Neutrophil (primary cell): Measurements from ENCODE around the gene PLXNB3.
A peak's percentile ranks its signal among the peaks of the same experiment; 100 is the strongest.
"Not testable (repeated sequence)": the region's sequence is repeated elsewhere in the genome, so short reads cannot be mapped to it uniquely, and the experiment has no call there.

ENCODE experiments used
- H3K27ac ChIP-seq: fragments of 200-600 bp; sonication (generic); 2 replicates; pipeline ENCODE4 v1.5.1; 2016; ENCODE audit warnings: mild to moderate bottlenecking, moderate library complexity
- H3K27me3 ChIP-seq: fragments of 200-600 bp; sonication (generic); 2 replicates; pipeline ENCODE4 v1.6.0; 2016; ENCODE audit warnings: mild to moderate bottlenecking
- H3K36me3 ChIP-seq: fragments of 200-600 bp; sonication (generic); 2 replicates; pipeline ENCODE4 v1.5.1; 2017
- H3K4me1 ChIP-seq, 2 experiments: fragments of 200-600 bp in 1 of 2; sonication (generic) in 1 of 2; 1 replicate in 1 of 2; 2 replicates in 1 of 2; pipeline versions ENCODE4 v1.5.1 to v1.6.1; 2013 to 2016; ENCODE audit warnings: low read depth in 1 of 2, low read length in 1 of 2, mild to moderate bottlenecking in 1 of 2, moderate library complexity in 1 of 2; ENCODE audit not compliant: control insufficient read depth in 1 of 2, insufficient read depth in 1 of 2
- H3K4me3 ChIP-seq, 2 experiments: fragments of 200-600 bp in 1 of 2; sonication (generic) in 1 of 2; 1 replicate in 1 of 2; 2 replicates in 1 of 2; pipeline ENCODE4 v1.5.1; 2013 to 2016; ENCODE audit warnings: low read depth in 1 of 2, low read length in 1 of 2, mild to moderate bottlenecking in 1 of 2, moderate library complexity in 1 of 2
- H3K9me3 ChIP-seq: fragments of 200-600 bp; sonication (generic); 2 replicates; pipeline ENCODE4 v1.5.1; 2016
- TF ChIP-seq, protein P1 (sequence below): fragments of 200-600 bp; sonication (generic); IDR thresholded peaks from 2 replicates; pipeline ENCODE4 v1.5.1; 2016; ENCODE audit warnings: antibody characterized with exemption

PLXNB3 gene

DNA sequence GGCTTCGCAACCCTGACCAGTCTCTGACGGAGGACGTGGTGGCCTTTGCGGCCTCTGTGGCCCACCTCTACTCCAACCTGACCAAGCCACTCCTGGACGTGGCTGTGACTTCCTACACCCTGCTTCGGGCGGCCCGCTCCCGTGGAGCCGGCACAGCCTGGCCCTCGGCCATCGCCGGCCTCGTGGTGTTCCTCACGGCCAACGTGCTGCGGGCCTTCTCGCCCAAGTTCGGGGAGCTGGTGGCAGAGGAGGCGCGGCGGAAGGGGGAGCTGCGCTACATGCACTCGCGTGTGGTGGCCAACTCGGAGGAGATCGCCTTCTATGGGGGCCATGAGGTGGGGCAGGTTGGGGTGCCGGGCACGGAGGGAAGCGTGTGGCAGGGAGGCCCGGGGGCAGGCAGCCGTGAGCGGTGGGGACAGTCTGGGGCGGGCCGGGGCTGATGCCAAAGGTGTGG is 38.2 kb upstream of the PLXNB3 start:
- TF ChIP-seq, protein P1, sequence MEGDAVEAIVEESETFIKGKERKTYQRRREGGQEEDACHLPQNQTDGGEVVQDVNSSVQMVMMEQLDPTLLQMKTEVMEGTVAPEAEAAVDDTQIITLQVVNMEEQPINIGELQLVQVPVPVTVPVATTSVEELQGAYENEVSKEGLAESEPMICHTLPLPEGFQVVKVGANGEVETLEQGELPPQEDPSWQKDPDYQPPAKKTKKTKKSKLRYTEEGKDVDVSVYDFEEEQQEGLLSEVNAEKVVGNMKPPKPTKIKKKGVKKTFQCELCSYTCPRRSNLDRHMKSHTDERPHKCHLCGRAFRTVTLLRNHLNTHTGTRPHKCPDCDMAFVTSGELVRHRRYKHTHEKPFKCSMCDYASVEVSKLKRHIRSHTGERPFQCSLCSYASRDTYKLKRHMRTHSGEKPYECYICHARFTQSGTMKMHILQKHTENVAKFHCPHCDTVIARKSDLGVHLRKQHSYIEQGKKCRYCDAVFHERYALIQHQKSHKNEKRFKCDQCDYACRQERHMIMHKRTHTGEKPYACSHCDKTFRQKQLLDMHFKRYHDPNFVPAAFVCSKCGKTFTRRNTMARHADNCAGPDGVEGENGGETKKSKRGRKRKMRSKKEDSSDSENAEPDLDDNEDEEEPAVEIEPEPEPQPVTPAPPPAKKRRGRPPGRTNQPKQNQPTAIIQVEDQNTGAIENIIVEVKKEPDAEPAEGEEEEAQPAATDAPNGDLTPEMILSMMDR: no peak
- no peaks in the 10 kb centered on the region for H3K27me3 ChIP-seq
- H3K4me1 ChIP-seq: peaks cover 45 to 50% of the 10 kb centered on the region in 2 experiments
- no peaks in the 10 kb centered on the region for H3K9me3 ChIP-seq
- H3K27ac ChIP-seq: peak overlapping the region; percentile 94
- peaks cover 9% of the 10 kb centered on the region for H3K36me3 ChIP-seq
- peak overlapping the region; percentile 66 to 70 for H3K4me3 ChIP-seq

DNA sequence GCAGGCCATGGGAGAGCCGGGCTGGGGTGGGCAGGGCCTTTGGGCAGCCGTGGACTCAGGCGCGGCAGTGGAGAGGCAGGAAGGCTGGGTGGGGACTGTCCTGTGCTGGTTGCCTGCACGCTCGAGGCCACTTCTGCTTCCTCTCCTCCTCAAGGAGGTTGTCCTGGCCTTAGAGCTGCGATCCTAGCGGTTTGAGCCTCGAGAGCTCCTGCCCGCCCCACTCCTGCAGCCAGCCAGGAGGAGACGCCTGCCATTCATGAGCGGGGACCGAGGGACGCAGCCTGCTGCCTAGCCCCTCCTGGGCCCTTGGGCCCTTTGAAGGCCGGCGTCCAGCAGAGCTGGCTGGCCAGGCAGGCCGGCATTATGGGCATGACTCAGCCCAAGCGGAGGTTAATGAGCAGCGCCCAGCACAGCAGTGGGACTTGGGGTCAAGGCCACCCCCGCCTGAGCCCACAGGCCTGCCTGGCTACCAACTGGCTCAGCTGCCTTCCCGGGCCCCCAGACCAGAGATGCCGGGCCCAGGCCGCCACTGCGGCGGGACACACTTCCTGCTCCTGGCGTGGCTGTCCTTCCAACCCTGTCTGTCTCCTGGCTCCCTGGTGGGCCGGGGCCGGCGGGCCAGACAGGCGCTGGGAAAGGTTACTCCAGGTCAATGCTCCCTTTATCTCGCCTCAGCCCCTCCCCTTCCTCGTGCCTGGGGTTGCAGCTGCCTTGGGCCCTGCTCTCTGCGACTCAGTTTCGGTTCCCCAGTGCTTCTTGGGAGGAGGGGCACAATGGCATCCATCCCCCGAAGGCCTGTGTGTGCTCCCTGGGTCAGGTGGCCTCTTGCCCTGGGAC is 37.5 kb upstream of the PLXNB3 start:
- TF ChIP-seq, protein P1: no peak
- H3K4me3 ChIP-seq: peak overlapping the region; percentile 66 to 70
- peaks cover 45 to 50% of the 10 kb centered on the region in 2 experiments for H3K4me1 ChIP-seq
- H3K27me3 ChIP-seq: no peaks in the 10 kb centered on the region
- peaks cover 6% of the 10 kb centered on the region for H3K36me3 ChIP-seq
- peak overlapping the region; percentile 94 for H3K27ac ChIP-seq
- H3K9me3 ChIP-seq: no peaks in the 10 kb centered on the region

DNA sequence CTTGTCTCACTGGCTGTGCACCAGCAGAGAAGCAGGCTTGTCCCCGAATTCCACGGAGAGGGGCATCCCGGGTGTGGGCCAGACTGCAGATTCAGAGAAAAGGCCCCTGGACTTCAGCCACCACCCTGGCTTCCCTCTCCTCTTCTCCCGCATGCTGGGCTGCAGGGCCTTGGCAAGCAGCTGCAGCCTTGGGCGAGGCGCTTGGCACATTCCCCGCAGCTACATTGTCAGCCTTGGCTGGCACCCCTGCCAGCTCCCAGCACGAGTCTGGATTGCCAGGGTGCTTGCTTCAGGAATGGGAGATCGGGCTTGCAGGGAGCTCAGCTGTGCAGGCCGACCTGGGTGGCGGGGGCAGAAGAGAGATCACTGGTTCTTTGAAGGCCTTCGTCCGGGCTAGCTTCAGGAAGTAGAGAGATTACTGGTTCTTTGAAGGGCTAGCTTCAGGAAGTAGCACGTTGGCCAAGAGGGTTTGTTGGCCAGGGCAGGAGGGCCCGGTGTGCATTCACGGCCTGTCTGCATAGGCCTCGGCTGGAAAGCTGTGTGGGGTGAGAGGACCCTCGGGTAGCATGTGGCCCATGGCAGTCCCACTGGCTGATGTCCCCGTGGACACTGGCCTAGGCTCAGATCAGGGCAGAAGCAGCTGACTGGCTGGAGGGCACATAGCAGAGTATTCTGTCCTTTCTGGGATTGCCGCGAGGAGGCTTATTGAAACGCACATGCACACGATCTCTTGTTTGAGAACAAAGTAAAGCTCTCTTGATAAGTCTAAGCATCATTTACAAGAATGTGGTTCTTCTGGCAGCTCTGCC is 36.7 kb upstream of the PLXNB3 start:
- Histone ChIP-seq H3K36me3 (peaks cover 6% of the 10 kb centered on the region), H3K4me3 (peak overlapping the region; percentile 66 to 70), H3K27ac (peak overlapping the region; percentile 94), H3K27me3 (no peaks in the 10 kb centered on the region), H3K4me1 (peaks cover 40 to 44% of the 10 kb centered on the region in 2 experiments), H3K9me3 (no peaks in the 10 kb centered on the region)
- TF ChIP-seq, protein P1: no peak

DNA sequence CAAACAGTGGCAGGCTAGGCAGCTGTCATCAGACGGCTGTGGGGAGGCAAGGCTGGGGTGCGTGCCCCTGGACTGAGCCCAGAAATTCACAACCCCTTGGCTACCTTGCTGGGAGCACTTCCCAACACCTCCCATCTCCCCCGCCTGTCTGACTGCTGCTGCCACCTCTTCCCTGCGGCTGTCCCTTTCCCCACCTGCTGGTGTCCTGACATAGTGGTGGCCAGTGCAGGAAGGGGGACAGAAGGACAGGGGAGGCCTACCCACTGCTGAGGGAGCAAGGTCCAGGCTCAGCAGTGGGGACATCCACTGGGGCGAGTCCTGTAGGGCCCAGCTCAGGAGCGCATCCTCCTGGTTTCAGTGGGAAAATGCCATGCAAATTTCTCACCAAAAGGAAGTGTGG is 36.0 kb upstream of the PLXNB3 start:
- TF ChIP-seq, protein P1: no peak
- Histone ChIP-seq H3K27me3 (no peaks in the 10 kb centered on the region), H3K27ac (peak overlapping the region; percentile 94), H3K36me3 (peaks cover 6% of the 10 kb centered on the region), H3K9me3 (no peaks in the 10 kb centered on the region), H3K4me3 (no peak overlapping the region), H3K4me1 (peaks cover 33 to 36% of the 10 kb centered on the region in 2 experiments)

DNA sequence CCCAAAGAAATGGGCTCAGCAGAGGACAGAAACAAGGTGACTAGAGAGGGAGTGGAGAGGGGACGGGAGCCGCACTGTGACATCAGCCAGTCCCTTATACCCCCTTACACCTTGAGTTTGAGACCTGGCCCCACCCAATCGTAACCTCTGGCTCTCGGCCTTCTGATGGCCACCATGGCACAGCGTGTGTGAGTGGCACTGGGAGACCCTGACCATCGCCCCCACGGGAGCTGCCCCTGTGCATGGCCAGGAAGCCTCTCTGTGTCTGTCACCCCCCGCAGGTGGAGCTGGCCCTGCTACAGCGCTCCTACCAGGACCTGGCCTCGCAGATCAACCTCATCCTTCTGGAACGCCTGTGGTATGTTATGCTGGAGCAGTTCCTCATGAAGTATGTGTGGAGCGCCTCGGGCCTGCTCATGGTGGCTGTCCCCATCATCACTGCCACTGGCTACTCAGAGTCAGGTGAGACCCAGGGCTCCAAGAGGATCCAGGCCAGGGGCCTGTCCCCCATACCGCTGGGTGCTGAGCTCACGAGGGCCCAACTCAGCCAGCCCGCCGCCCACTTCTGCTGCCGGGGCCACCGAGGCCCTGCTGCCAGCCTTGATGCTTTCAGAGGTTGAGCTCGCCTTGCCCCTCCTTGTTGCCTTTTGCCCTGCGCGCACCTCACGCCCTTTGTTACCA is 35.0 kb upstream of the PLXNB3 start:
- no peak overlapping the region for H3K4me3 ChIP-seq
- peaks cover 32 to 33% of the 10 kb centered on the region in 2 experiments for H3K4me1 ChIP-seq
- H3K9me3 ChIP-seq: no peaks in the 10 kb centered on the region
- no peak overlapping the region for H3K27ac ChIP-seq
- no peaks in the 10 kb centered on the region for H3K27me3 ChIP-seq
- H3K36me3 ChIP-seq: peaks cover 6% of the 10 kb centered on the region
- TF ChIP-seq, protein P1: no peak

DNA sequence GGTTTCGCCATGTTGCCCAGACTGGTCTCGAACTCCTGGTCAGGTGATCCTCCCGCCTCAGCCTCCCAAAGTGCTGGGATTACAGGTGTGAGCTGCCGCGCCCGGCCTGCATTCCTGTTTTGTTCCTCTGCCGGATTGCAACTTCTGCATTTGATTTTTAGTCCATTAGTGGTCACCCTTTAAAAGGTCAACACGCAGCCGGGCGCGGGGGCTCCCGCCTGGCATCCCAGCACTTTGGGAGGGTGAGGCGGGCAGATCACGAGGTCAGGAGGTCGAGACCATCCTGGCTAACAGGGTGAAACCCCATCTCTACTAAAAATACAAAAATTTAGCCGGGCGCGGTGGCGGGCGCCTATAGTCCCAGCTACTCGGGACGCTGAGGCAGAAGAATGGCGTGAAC is 33.9 kb upstream of the PLXNB3 start:
- not testable (repeated sequence) for H3K9me3 ChIP-seq, H3K27me3 ChIP-seq, H3K36me3 ChIP-seq, H3K27ac ChIP-seq, H3K4me3 ChIP-seq
- peaks cover 30 to 31% of the 10 kb centered on the region in 2 experiments for H3K4me1 ChIP-seq
